Adipose tissue (tissue), 3 donors: Measurements from ENCODE around the gene NHSL2. TPM values are rescaled to one million over a fixed set of nuclear protein-coding genes. Genes with fewer than 3 reads are reported as not detected.

Source experiments
- H3K27ac ChIP-seq: one replicate; pipeline ENCODE4 v1.5.1; 2013; ENCODE audit warnings: low read depth, low read length
- WGBS, 3 donors: extraction: QIAGEN DNeasy Blood & Tissue Kit; methylation state at CpG; one replicate each; pipeline ENCODE4 v1.1.7; 2013; 5-methylcytosine and 5-hydroxymethylcytosine counted together
- polyA plus RNA-seq, 3 donors: library from polyadenylated mRNA; stranded (reverse); fragments of 200-250 nt; gene quantifications; one replicate each; pipeline ENCODE4 v1.2.3, GENCODE V29; 2013
- donor health status: healthy with polysubstance abuse.
- donor health status: Bipolar disorder and iron deficiency.
- donor health status: healthy.

Gene NHSL2
- polyA plus RNA-seq, 3 donors = 0.41 to 3.8 (median 2.3) TPM

DNA sequence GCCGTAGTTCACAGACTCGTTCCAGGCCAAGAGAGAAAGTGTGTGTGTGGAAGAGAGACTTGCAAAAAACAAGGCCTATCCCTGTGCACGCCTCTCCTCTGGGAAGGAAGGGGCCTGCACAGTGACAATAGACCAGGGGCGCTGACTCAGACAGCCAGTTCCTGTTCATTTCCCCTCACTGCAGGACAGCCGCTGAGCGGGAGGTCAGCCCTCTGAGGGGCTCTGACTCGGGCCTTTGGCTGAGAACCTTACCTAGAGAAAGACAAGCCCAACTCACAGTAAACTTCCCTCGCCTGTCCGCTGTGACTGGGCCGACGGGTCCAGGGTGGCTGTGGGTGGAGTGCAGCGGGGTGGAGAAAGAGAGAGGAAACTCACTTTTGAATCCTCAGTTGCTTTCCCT lies 169.0 kb downstream of the NHSL2 start:
- no peak overlapping the region for H3K27ac ChIP-seq

DNA sequence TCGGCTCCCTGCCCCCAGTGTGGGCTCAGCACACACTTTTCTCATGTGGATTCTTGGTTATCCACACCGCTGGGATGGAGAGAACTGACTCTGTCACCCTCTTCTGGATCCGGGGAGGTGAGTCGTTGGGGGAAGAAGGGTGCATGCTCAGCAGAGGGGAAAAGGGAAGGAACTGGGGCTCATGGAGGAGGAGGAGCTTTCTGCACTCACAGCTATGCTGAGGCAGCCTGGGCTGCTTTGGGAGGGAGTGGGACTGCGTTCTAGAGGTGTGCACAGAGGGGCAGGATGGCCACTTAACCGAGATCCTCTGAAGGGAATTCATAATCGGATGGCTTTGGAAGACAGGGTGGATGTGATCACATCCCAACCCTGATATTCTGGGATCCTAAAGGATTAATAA lies 169.5 kb downstream of the NHSL2 start:
- WGBS, 3 donors = 36 to 65% (median 60%) methylated on average over 6 to 7 of the region's 7 CpGs
- no peak overlapping the region for H3K27ac ChIP-seq

More for the DNA sequence above, 169.0 kb downstream of the NHSL2 start:
- 34 to 67% (median 48%) methylated on average over 9 to 12 of the region's 12 CpGs for WGBS, 3 donors

DNA sequence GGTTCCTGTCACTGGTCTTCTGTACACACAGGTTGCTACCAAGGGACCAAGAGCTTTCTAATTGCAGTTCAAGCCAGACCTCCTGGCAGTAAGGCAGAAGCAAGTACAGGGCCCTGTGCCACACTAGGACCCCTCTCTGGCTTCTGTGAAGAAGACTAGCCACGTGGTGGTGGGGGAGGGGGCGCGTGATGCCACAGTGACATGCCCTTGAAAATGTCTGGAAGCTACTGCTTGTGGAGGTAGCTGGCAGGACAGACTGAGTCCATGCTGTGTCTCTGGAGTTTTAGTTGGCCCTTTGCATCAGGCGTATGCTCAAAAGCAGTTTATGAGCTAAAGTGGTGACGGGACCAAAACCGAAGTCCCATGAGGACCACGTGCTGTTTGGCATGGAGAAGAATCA lies 170.2 kb downstream of the NHSL2 start:
- no peak overlapping the region for H3K27ac ChIP-seq
- WGBS, 3 donors = 65 to 73% (median 72%) methylated on average over 7 of the region's 7 CpGs

DNA sequence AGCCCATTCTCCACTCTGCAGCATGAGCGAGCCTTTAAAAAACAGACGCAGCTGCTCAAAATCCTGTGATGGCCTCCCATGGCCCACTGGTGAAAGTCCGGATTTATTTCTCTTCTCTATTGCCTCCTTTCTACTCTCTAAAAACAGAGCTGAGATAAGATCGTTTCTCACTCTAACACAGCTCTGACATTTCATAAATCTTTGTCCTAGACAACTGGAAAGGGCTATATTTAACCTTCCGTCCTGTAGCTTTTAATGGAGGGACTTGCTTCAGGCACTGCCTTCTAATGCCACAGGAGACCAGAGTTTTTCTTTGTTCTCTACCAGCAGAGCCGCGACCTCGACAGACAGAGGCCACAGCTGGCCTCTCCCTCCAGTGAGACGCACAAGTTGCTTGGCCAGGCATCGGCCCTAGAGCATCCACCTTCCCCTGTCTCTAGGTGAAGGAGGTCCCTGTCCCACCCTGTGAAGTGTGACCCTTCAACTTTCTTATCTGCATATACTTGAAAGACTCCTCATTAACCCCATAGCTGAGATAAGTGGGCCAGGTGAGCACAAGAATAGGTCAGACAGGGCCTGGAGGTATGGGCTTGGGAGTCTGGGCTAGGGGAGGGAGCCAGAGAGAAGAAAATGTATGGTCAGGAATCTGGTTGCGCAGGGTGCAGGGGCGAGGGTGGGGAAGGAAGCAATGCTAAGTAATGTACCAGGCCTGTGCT lies 171.1 kb downstream of the NHSL2 start:
- 53 to 73% (median 68%) methylated on average over 12 of the region's 12 CpGs for WGBS, 3 donors
- no peak overlapping the region for H3K27ac ChIP-seq

DNA sequence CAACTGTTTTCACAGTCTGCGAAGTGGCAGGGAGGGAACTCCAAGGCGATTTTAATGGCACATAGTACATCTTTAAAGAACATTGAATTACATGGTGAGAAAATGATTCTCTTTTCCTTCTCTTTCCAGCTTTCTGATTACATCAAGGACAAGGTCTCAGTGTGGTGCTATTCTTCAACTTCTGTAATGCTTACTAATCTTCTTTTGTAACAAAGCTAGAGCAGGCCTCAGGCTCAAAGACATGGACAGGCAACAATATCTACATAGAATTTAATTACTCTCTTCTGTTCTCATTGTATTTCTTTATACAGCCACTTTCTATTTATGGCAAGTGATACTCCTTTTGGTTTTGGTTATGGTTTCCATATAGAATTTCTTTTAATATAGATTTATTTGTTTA lies 172.6 kb downstream of the NHSL2 start:
- WGBS, 3 donors = 92 to 95% (median 92%) methylated on average over 2 of the region's 2 CpGs
- H3K27ac ChIP-seq = no peak overlapping the region

DNA sequence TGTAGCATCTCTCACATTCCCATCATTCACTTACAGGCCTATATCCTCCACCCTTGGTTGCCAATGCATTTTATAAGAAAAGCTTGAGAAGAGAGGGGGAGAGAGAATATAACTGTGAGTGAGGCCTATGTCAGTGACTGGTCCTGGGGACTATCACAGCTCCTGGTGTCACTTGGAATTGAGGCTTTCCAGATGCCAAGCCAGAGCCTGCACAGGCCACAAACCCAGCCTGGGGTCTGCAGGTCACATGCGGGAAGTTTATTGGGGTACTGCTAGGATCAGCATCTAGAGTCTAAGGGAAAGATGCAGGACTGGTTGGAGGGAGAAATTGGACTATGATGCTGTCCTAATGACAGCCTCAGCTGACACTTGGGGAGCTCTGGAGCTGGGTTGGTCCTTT lies 173.5 kb downstream of the NHSL2 start:
- H3K27ac ChIP-seq = no peak overlapping the region
- WGBS, 3 donors = 78 to 100% (median 96%) methylated on average over 1 of the region's 1 CpG

DNA sequence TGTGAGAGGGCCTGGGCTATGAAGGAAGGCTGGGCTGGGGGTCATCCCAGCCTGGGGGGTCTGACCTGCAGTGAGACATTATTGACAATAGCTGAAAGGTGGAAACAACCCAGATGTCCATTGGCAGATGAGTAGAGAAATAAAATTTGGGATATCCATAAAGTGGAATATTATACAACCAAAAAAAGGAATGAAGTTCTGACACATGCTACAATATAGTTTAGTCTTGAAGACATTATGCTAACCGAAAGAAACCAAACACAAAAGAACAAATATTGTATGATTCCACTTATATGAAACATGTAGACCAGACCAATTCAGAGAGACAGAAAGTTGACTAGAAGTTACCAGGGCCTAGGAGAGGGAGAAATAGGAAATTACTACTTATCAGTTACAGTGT lies 176.3 kb downstream of the NHSL2 start:
- no peak overlapping the region for H3K27ac ChIP-seq
- 88 to 94% (median 94%) methylated on average over 1 of the region's 1 CpG for WGBS, 3 donors

DNA sequence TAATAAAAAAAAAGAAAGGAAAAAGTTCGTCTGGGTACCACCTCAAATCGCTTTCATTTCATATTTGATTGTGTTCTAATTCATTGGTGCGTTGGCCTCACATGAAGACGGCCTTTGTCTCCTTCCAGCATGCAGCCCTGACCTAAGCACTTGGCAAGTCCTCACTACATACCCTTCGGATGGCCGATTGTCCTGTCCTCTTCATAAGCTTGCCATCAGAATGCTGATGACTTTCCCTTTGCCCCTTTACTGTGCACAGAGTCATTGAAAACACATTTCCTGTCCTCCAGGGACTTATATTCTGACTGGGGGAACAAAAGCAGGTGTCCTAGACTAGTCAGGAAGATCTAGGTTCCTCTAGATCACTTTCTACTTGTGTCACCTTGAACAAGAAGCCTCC lies 178.1 kb downstream of the NHSL2 start:
- H3K27ac ChIP-seq = no peak overlapping the region
- 52 to 79% (median 78%) methylated on average over 6 of the region's 6 CpGs for WGBS, 3 donors

DNA sequence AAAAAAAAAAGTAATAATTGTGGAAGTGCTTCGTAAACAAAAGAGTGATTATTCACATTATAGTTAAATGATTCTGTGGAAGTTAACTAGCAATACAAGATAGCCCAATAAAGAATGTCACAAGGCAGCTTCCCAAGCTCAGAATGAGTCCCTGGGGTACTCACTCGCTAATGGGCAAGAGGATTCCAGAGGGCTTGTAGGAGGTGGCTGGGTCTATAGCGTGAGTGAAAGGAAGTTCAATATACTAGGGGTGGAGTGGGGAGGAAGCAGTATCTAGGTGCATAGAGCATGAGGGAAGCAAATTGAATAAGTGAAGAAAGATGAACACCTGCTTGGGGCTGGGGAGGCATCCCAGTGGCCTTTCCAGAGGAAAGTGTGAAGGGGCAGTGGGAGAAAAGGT lies 178.6 kb downstream of the NHSL2 start:
- WGBS, 3 donors = 63 to 69% (median 65%) methylated on average over 3 of the region's 3 CpGs
- H3K27ac ChIP-seq = no peak overlapping the region

DNA sequence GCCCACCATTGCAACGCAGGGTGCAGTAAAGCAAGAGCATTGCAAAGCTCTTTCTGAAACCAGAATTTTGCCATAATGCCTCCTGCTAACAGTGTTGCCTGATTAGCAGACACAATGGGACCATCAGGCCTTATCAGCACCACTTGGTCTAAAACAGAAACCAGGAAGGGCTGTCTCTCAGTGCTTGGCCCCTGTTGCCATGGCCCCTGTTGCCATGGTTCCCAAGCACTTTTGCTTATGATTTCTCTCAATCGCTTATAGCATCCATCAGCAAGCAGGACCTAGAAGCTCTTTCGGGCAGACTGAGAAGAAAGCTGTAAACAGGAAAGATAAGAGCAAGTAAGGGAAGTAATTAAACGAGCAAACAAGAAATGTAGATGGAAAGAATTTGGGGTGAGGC lies 184.2 kb downstream of the NHSL2 start:
- 21 to 58% (median 32%) methylated on average over 4 of the region's 4 CpGs for WGBS, 3 donors
- no peak overlapping the region for H3K27ac ChIP-seq

DNA sequence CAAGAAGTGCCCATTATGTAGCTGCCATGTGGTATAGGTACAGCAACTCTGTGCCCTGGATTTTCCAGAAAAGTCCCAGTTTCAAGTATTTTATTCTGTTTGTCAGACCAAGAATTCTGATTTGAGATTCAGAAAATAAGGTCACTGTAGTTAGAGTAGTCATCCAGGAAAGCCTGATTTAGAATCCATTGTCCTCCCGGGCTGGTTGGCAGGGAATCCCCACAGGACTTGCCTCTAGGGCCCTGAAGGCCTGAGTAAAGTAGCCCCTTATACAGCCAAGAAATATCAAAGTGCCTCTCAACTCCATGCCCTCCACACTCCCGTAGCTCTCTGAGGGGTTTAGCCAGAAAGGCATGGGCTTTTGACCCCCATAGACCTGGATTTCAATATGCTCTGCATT lies 184.7 kb downstream of the NHSL2 start:
- no peak overlapping the region for H3K27ac ChIP-seq

DNA sequence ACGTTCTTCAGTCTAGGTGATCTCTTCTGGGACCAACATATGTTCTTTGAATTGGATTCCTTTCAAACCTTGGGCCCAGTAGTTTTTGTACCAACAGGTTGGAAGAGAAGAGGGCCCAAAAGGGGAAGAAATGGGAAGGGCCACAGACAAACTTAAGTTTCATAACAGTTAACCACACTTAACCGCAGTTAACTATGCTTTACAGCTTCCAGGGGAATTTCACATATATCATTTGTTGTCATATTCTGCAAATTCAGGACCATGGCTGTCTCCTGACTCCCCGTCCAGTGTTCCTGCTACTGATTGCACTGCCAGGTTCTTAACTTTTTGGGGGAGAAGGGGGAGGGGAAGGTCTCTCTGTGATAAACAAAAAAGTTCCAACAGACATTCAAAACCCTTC lies 186.5 kb downstream of the NHSL2 start:
- H3K27ac ChIP-seq = no peak overlapping the region
- 44 to 76% (median 60%) methylated on average over 3 of the region's 3 CpGs for WGBS, 3 donors

More for the DNA sequence above, 184.7 kb downstream of the NHSL2 start:
- WGBS, 3 donors = 55 to 69% (median 66%) methylated on average over 2 of the region's 2 CpGs

DNA sequence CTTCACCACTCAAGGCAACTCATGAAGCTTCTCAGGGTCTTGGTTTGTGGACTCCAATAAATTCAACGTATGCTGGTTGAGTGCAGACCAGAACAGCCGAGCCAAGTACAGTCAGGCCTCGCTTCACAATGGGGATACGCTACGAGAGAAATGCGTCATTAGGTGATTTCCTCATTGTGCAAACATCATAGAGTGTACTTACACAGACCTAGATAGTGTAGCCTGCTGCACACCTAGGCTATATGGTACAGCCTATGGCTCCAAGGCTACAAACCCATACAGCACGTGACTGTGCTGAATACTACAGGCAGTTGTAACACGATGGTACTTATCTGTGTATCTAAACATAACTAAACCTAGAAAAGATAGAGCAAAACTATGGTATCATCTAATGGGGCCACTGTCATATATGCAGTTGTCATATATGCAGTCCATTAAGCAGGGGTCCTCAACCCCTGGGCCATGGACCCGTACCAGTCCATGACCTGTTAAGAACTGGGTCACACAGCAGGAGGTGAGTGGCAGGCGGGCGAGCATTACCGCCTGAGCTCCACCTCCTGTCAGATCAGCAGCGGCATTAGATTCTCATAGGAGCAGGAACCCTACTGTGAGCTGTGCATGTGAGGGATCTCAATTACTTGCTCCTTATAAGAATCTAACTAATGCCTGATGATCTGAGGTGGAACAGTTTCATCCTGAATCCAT lies 189.6 kb downstream of the NHSL2 start:
- H3K27ac ChIP-seq = no peak overlapping the region
- 70 to 88% (median 72%) methylated on average over 13 of the region's 13 CpGs for WGBS, 3 donors

DNA sequence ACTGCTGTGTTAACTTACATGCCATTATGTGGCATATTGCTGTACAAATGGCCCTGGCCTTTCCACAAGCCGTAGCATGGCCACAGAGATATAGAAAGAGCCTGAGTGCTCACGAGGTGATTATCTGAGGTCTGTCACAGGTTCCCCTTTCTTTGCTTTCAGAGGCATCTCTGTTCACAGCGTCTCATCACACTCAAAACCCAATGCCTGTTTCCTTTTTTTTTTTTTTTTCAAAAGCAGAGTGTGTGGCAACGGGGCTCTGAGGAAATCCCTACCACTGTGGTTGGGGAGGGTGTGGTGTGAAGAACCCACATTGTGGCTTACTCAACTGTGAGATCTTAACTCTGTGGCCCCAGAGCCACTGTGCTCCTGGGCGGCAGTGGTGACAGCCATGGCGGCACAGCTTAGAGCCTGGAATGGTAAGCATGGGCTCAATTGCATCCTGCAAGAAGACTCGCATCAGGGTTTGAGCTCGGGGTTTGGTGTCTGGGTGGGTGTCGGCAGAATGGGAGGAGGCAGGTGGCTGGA lies 190.2 kb downstream of the NHSL2 start:
- H3K27ac ChIP-seq = no peak overlapping the region
- 49 to 64% (median 59%) methylated on average over 9 of the region's 9 CpGs for WGBS, 3 donors

DNA sequence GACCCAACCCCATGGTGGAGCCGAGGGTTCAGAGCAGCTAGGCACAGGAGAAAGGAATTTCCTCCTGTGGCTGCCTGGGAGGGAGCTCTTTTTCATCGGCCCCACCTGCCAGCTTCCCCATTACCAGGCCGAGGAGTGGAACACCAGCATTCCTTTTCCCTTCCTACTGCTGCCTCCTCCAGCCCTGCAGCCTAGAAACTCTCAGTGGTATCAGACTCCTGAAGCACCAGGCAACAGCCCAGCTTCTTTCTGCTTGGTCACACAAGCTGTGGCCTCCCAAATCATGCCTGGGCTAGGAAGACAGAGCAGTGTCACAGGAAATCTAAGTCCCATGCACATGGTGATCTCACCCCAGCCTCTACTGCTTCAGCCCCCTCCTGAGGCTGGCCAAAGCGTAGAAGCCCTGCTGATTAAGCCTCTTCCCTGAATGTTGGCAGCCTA lies 191.0 kb downstream of the NHSL2 start:
- 39 to 82% (median 44%) methylated on average over 2 to 4 of the region's 4 CpGs for WGBS, 3 donors
- H3K27ac ChIP-seq = no peak overlapping the region

DNA sequence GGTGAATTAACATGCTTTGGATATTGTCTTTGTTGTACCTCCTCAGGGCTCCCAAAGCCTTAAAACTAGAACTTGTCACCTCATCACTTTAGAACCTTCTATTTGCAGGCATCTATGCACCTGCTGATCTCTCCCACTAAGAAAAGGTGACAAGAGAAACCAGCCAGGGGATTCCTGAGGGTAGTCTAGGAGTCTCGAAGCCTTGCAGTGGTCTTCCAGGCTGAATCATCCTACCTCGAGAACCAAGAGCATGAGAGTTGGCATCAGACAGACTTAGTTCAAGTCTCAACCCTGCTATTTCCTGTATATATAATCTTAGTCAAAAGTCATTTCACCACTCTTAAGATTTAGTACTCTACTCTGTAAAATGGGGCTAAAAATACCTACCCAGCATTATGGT lies 191.5 kb downstream of the NHSL2 start:
- WGBS, 3 donors = 66 to 91% (median 73%) methylated on average over 2 of the region's 2 CpGs
- no peak overlapping the region for H3K27ac ChIP-seq

DNA sequence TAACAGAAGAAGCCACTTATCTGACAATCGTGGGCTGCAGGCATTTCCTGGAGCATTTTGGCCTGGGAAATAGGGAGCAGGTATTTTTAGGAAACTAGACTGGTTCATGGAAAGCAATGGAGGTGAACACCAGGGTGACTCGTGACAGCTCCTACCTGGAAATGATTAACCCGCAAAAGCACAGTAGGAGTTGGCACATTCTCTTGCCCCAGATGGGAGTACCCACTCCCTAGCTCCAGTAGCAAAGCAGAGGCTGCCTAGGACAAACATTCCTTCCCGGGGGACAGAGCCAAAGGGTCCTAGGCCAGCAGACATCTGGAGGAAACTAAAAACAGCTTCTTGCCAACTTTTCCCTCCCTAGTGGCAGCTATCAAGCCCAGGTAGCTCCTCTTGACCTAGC lies 192.1 kb downstream of the NHSL2 start:
- WGBS, 3 donors = 11 to 70% (median 53%) methylated on average over 4 of the region's 4 CpGs

DNA sequence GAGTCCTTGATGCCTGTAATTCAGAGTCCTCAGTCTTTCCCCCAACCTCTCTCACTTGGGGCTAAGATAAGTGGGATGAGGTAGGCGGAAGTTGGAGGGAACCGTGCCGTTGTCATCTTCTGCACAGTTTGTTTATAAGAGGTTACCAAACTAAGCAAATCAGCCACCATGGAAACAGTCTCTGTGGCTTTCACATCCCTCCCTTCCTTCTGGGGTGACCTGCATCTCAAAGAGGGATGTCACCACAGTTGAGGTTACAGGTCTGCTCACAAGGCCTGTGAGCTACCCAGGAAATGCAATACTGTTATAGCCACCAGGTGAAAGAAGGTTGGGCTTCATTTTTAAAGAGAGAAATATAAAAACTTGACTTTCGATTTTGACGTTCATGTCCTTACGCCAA lies 194.8 kb downstream of the NHSL2 start:
- WGBS, 3 donors = 61 to 93% (median 67%) methylated on average over 6 of the region's 6 CpGs

More for the DNA sequence above, 192.1 kb downstream of the NHSL2 start:
- no peak overlapping the region for H3K27ac ChIP-seq

DNA sequence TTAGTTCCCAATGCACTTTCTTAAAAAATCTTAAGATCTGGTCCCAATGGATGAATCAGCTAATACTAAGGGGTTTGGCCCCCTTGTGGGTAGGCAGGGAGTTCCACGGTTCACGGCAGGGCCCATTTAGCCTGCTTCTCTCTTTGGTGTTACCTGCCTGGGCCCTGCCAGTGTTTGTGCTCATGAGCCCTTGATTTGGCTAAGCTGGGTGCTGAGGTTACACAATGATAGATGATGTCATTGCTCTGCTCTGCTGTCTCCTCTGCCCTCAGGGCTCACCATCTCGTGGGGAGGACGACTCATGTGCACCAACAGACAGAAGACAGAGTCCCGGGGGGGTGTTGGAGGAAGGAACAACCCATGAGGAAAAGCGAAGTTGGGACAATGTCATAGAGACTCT lies 196.7 kb downstream of the NHSL2 start:
- WGBS, 3 donors = 52 to 86% (median 62%) methylated on average over 6 of the region's 6 CpGs
- H3K27ac ChIP-seq = no peak overlapping the region

More for the DNA sequence above, 194.8 kb downstream of the NHSL2 start:
- no peak overlapping the region for H3K27ac ChIP-seq
